Spleen (tissue), 11 donors: ENCODE measurements around the gene ENDOV. TPM values are rescaled to one million over a fixed set of nuclear protein-coding genes. Genes with fewer than 3 reads are reported as not detected.

Source experiments
- DNase-seq: peaks from one replicate; pipeline ENCODE4 v3.0.0-alpha.2; 2020
- H3K27ac ChIP-seq, 8 donors: fragments of 200-600 bp; sonication (generic) in 7 of 8; 1 replicate in 4 of 8; 2 replicates in 4 of 8; pipeline versions ENCODE4 v1.5.0 to v1.8.0; 2016 to 2021; ENCODE audit warnings: inconsistent platforms in 4 of 8, mild to moderate bottlenecking in 4 of 8, moderate library complexity in 1 of 8
- H3K27me3 ChIP-seq, 7 donors: fragments of 200-600 bp; sonication (generic) in 6 of 7; replicated peaks in 1 of 7; 1 replicate in 4 of 7; 2 replicates in 3 of 7; pipeline versions ENCODE4 v1.5.0 to v1.8.0; 2016 to 2021; ENCODE audit warnings: inconsistent platforms in 3 of 7, mild to moderate bottlenecking in 1 of 7
- H3K36me3 ChIP-seq, 6 donors: fragments of 200-600 bp; sonication (generic) in 5 of 6; 1 replicate in 4 of 6; 2 replicates in 2 of 6; pipeline versions ENCODE4 v1.5.0 to v1.8.0; 2016 to 2021; ENCODE audit warnings: inconsistent platforms in 2 of 6
- H3K4me1 ChIP-seq, 6 donors: fragments of 200-600 bp; sonication (generic) in 5 of 6; 1 replicate in 3 of 6; 2 replicates in 3 of 6; pipeline versions ENCODE4 v1.5.0 to v1.8.0; 2016 to 2021; ENCODE audit warnings: inconsistent platforms in 3 of 6
- H3K4me3 ChIP-seq, 8 donors: fragments of 200-600 bp; sonication (generic) in 7 of 8; 1 replicate in 4 of 8; 2 replicates in 4 of 8; pipeline versions ENCODE4 v1.5.0 to v1.8.0; 2016 to 2021; ENCODE audit warnings: inconsistent platforms in 4 of 8, mild to moderate bottlenecking in 4 of 8, moderate library complexity in 2 of 8
- H3K9me3 ChIP-seq, 8 donors: fragments of 200-600 bp; sonication (generic) in 7 of 8; 1 replicate in 4 of 8; 2 replicates in 4 of 8; pipeline versions ENCODE4 v1.5.0 to v1.8.0; 2016 to 2021; ENCODE audit warnings: inconsistent platforms in 4 of 8
- CTCF ChIP-seq, 11 experiments: fragments of 200-600 bp in 7 of 11; fragments of 450-650 bp in 4 of 11; sonication (generic) in 4 of 11; IDR thresholded peaks in 8 of 11; conservative IDR thresholded peaks in 3 of 11; 1 replicate in 7 of 11; 2 replicates in 4 of 11; pipeline versions ENCODE4 v1.4.0 to v1.8.0; 2016 to 2021; ENCODE audit warnings: antibody characterized with exemption in 11 of 11, inconsistent platforms in 4 of 11, mild to moderate bottlenecking in 1 of 11
- POLR2A ChIP-seq, 3 donors: fragments of 450-650 bp; IDR thresholded peaks; one replicate each; pipeline ENCODE4 v1.5.1; 2017; ENCODE audit warnings: antibody characterized with exemption in 3 of 3, mild to moderate bottlenecking in 1 of 3
- POLR2AphosphoS5 ChIP-seq, 3 donors: sonication (generic); formaldehyde crosslinking; IDR thresholded peaks; one replicate each; pipeline ENCODE4 v1.5.1; 2017; ENCODE audit warnings: antibody characterized with exemption in 3 of 3
- WGBS, 5 donors: extraction: QIAGEN DNeasy Blood & Tissue Kit in 3 of 5; methylation state at CpG; one replicate each; pipeline versions ENCODE4 v1.1.5 to v1.1.7; 2013 to 2018; 5-methylcytosine and 5-hydroxymethylcytosine counted together
- intact Hi-C: fragments of 100-400 bp; cut with DNase I; formaldehyde crosslinking; loops from one replicate; pipeline ENCODE4 v1.15.0; 2023; ENCODE audit warnings: low total_unique reads
- polyA plus RNA-seq, 3 donors: library from polyadenylated mRNA; stranded (reverse); fragments of 200-250 nt; gene quantifications; one replicate each; pipeline ENCODE4 v1.2.1, GENCODE V29; 2013
- total RNA-seq, 7 donors: library from RNA; depleted of rRNA in 3 of 7; stranded (reverse); fragments of >200 nt in 3 of 7; fragmentation: NEBNext Ultra II Directional in 4 of 7; extraction: Animal tissue kit (Norgen Biotek cat#: 25700) in 4 of 7; gene quantifications; one replicate each; pipeline versions ENCODE4 v1.1.0 to v1.2.1, GENCODE V29; 2016 to 2021
- donor health status: healthy with polysubstance abuse.
- donor health status: DM: no; HTN: no; CAD: no; lungs with moderate emphysema.
- donor health status: DM: no; HTN: no; CAD: no.
- donor health status: Bipolar disorder and iron deficiency.
- donor health status: healthy.
- donor health status: DM: no; HTN: no; CAD: no.
- donor health status: DM: yes; HTN: yes; CAD: no.

The ENDOV gene
- total and polyA plus RNA-seq, 10 donors, result 9.7 to 47.4 (median 23.2) TPM

GRCh38 chr17:80419255-80419654, 4.3 kb downstream of the ENDOV start:
- peaks cover 8 to 56% (median 33%) of the 10 kb centered on the region in 6 donors for H3K4me1 ChIP-seq
- WGBS, 5 donors, result 91 to 93% (median 92%) methylated on average over 8 to 11 of the region's 11 CpGs
- no peak overlapping the region for H3K27ac ChIP-seq
- peaks cover 0 to 6% (median 0%) of the 10 kb centered on the region in 7 donors for H3K27me3 ChIP-seq
- H3K9me3 ChIP-seq, result no peaks in the 10 kb centered on the region
- intact Hi-C loops, result no loop called here
- H3K4me3 ChIP-seq, result no peak overlapping the region
- H3K36me3 ChIP-seq, result peaks cover 0 to 36% (median 12%) of the 10 kb centered on the region in 6 donors
- TF ChIP-seq POLR2AphosphoS5 (IDR thresholded peaks at IDR 0.05) (peak in 1 of 3 donors; percentile 12), CTCF (IDR thresholded peaks at IDR 0.05 in 8 of 11, conservative IDR thresholded peaks at IDR 0.05 in 3 of 11) (no peak)
- DNase-seq, result no peak

- H3K27ac ChIP-seq, result no peak overlapping the region
- no peak overlapping the region for H3K4me3 ChIP-seq
- peaks cover 0 to 36% (median 12%) of the 10 kb centered on the region in 6 donors for H3K36me3 ChIP-seq
- intact Hi-C loops, result loop anchor here (10.0 kb wide), 1 partner anchor 153 kb away; no protein-coding TSS in a partner anchor
- TF ChIP-seq CTCF (IDR thresholded peaks at IDR 0.05 in 8 of 11, conservative IDR thresholded peaks at IDR 0.05 in 3 of 11) (no peak), POLR2A (IDR thresholded peaks at IDR 0.05) (no peak), POLR2AphosphoS5 (IDR thresholded peaks at IDR 0.05) (no peak)
- H3K9me3 ChIP-seq, result no peaks in the 10 kb centered on the region
- no peaks in the 10 kb centered on the region for H3K27me3 ChIP-seq
- WGBS, 5 donors, result 83 to 89% (median 85%) methylated on average over 15 to 20 of the region's 20 CpGs
- H3K4me1 ChIP-seq, result peaks cover under 1 to 57% (median 32%) of the 10 kb centered on the region in 6 donors
- DNase-seq, result peak; percentile 71
Measured at GRCh38 chr17:80421381-80422090, 6.6 kb downstream of the ENDOV start.

- WGBS, 5 donors, result 86 to 94% (median 86%) methylated on average over 17 to 18 of the region's 18 CpGs
- H3K27ac ChIP-seq, result peak overlapping the region in 3 of 8 donors; percentile 32 to 67 (median 35)
- peak; percentile 65 for DNase-seq
- peaks cover 0 to 32% (median 12%) of the 10 kb centered on the region in 6 donors for H3K36me3 ChIP-seq
- no peak overlapping the region for H3K4me3 ChIP-seq
- TF ChIP-seq POLR2AphosphoS5 (IDR thresholded peaks at IDR 0.05) (peak in 1 of 3 donors; percentile 16), CTCF (IDR thresholded peaks at IDR 0.05 in 8 of 11, conservative IDR thresholded peaks at IDR 0.05 in 3 of 11) (no peak), POLR2A (IDR thresholded peaks at IDR 0.05) (no peak)
- intact Hi-C loops, result loop anchor here (10.0 kb wide), 1 partner anchor 153 kb away; no protein-coding TSS in a partner anchor
- H3K9me3 ChIP-seq, result no peaks in the 10 kb centered on the region
- H3K27me3 ChIP-seq, result no peaks in the 10 kb centered on the region
- H3K4me1 ChIP-seq, result peaks cover 7 to 57% (median 33%) of the 10 kb centered on the region in 6 donors
Measured at GRCh38 chr17:80422276-80422675, 7.3 kb downstream of the ENDOV start.

- Histone ChIP-seq H3K27me3 (no peaks in the 10 kb centered on the region), H3K4me3 (no peak overlapping the region), H3K9me3 (no peaks in the 10 kb centered on the region), H3K27ac (peak overlapping the region in 6 of 8 donors; percentile 29 to 67 (median 40)), H3K36me3 (peaks cover 0 to 25% (median 7%) of the 10 kb centered on the region in 6 donors), H3K4me1 (peaks cover 7 to 54% (median 31%) of the 10 kb centered on the region in 6 donors)
- intact Hi-C loops, result loop anchor here (10.0 kb wide), 1 partner anchor 152 kb away; no protein-coding TSS in a partner anchor
- DNase-seq, result peak; percentile 86
- TF ChIP-seq POLR2A (IDR thresholded peaks at IDR 0.05) (no peak), POLR2AphosphoS5 (IDR thresholded peaks at IDR 0.05) (peak; percentile 80 to 90 (median 86))
- WGBS, 5 donors, result 57 to 70% (median 63%) methylated on average over 15 to 20 of the region's 20 CpGs
Measured at GRCh38 chr17:80422981-80423380, 8.0 kb downstream of the ENDOV start.
